Measurements from ENCODE around the gene SLCO4A1. TPM values are rescaled to one million over a fixed set of nuclear protein-coding genes. Genes with fewer than 3 reads are reported as not detected.
A peak's percentile ranks its signal among the peaks of the same experiment; 100 is the strongest.

SLCO4A1 gene
- total RNA-seq, 1 donor from 2014 or later = 38.6 TPM

GRCh38 chr20:62705627-62706026 lies 63.3 kb downstream of the SLCO4A1 start:
- no peaks in the 10 kb centered on the region for H3K36me3 ChIP-seq (ENCODE audit: control insufficient read depth, insufficient read depth, low read length)
- H3K4me3 ChIP-seq (ENCODE audit: low read depth, low read length) = no peak overlapping the region
- no peak for TF ChIP-seq CTCF (IDR thresholded peaks at IDR 0.05; ENCODE audit: insufficient read depth, low read length, poor library complexity, severe bottlenecking)
- H3K27me3 ChIP-seq (ENCODE audit: control insufficient read depth, insufficient read depth, low read length) = peaks cover 51% of the 10 kb centered on the region
- DNase-seq (ENCODE audit: low read depth) = no peak

DNA sequence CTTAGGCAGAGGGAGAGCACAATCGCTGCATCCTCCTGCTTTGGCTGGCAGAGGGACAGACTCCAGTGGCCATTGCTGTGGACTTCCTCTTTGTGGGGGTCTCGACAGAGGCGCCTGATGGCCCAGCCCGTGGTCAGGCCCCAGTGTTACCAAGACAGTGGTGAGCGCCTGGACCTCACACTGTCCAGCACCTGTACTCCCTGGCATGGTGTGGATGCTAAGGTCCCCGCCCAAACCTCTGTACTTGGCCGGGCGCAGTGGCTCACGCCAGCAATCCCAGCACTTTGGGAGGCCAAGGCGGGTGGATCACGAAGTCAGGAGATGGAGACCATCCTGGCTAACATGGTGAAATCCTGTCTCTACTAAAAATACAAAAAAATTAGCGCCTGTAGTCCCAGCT lies 64.0 kb downstream of the SLCO4A1 start:
- TF ChIP-seq CTCF (IDR thresholded peaks at IDR 0.05; ENCODE audit: insufficient read depth, low read length, poor library complexity, severe bottlenecking) = no peak
- DNase-seq (ENCODE audit: low read depth) = no peak
- peaks cover 55% of the 10 kb centered on the region for H3K27me3 ChIP-seq (ENCODE audit: control insufficient read depth, insufficient read depth, low read length)
- no peaks in the 10 kb centered on the region for H3K36me3 ChIP-seq (ENCODE audit: control insufficient read depth, insufficient read depth, low read length)
- H3K4me3 ChIP-seq (ENCODE audit: low read depth, low read length) = no peak overlapping the region

GRCh38 chr20:62706857-62707256 lies 64.6 kb downstream of the SLCO4A1 start:
- Histone ChIP-seq H3K36me3 (ENCODE audit: control insufficient read depth, insufficient read depth, low read length) (no peaks in the 10 kb centered on the region), H3K4me3 (ENCODE audit: low read depth, low read length) (no peak overlapping the region), H3K27me3 (ENCODE audit: control insufficient read depth, insufficient read depth, low read length) (peaks cover 54% of the 10 kb centered on the region)
- no peak for DNase-seq (ENCODE audit: low read depth)
- TF ChIP-seq CTCF (IDR thresholded peaks at IDR 0.05; ENCODE audit: insufficient read depth, low read length, poor library complexity, severe bottlenecking) = no peak

DNA sequence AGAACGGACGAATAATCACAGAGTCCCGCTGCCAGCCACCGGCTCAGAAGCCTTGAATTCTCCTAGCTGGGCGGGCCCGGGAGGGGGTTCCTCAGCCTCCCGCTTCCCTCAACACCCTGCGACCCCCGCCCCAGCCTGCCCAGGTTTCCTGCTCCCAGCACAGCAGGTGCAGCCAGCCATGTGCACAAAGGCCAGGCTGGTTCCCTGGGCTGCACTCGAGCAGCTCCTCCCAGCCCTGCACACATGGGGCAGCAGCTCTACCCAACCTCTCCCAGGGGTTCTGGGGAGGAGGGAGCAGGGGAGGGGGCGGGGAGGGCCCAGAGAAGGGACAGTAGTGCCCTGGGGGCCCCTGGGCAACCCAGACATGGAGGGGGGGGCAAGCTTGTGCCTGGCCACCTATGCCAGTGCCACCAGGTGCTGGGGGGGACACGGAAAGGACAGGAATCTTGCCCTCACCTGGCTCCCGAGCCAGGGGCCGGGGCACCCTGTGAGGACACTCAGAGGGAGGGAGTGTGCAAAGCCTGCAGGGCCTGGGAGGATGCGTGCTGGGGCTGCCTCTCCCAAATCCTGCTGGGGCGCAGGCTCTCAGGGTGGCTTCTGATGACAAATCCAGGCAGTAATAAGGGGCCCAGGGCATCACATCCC lies 65.1 kb downstream of the SLCO4A1 start:
- TF ChIP-seq CTCF (IDR thresholded peaks at IDR 0.05; ENCODE audit: insufficient read depth, low read length, poor library complexity, severe bottlenecking) = no peak
- Histone ChIP-seq H3K36me3 (ENCODE audit: control insufficient read depth, insufficient read depth, low read length) (no peaks in the 10 kb centered on the region), H3K27me3 (ENCODE audit: control insufficient read depth, insufficient read depth, low read length) (peaks cover 50% of the 10 kb centered on the region)

GRCh38 chr20:62707921-62708521 lies 65.7 kb downstream of the SLCO4A1 start:
- H3K27me3 ChIP-seq (ENCODE audit: control insufficient read depth, insufficient read depth, low read length) = peaks cover 50% of the 10 kb centered on the region
- DNase-seq (ENCODE audit: low read depth) = no peak
- no peak overlapping the region for H3K4me3 ChIP-seq (ENCODE audit: low read depth, low read length)
- no peaks in the 10 kb centered on the region for H3K36me3 ChIP-seq (ENCODE audit: control insufficient read depth, insufficient read depth, low read length)
- TF ChIP-seq CTCF (IDR thresholded peaks at IDR 0.05; ENCODE audit: insufficient read depth, low read length, poor library complexity, severe bottlenecking) = peak; percentile 37

More for the DNA sequence above, 65.1 kb downstream of the SLCO4A1 start:
- no peak for DNase-seq (ENCODE audit: low read depth)
- no peak overlapping the region for H3K4me3 ChIP-seq (ENCODE audit: low read depth, low read length)

All from kidney epithelial cell (primary cell).